Mesenchymal stem cell (in vitro differentiated cells and primary cell): ENCODE results near the gene ZNF639.
A peak's percentile ranks its signal among the peaks of the same experiment; 100 is the strongest.

ENCODE experiments used
- DNase-seq: peaks from one replicate; pipeline ENCODE4 v3.0.0-alpha.2; 2013
- H2AFZ ChIP-seq: one replicate; pipeline ENCODE4 v1.6.1; 2013; ENCODE audit warnings: low read depth, mild to moderate bottlenecking, control low read depth, inconsistent platforms, low read length, moderate library complexity
- H2AK5ac ChIP-seq: 2 replicates; pipeline ENCODE4 v1.6.1; 2013; ENCODE audit warnings: low read length, moderate library complexity, mild to moderate bottlenecking, inconsistent platforms; ENCODE audit not compliant: severe bottlenecking
- H2BK120ac ChIP-seq: one replicate; pipeline ENCODE4 v1.6.1; 2013; ENCODE audit warnings: low read depth, mild to moderate bottlenecking, inconsistent platforms, low read length, moderate library complexity
- H2BK12ac ChIP-seq, 2 experiments: one replicate each; pipeline ENCODE4 v1.6.1; 2013; ENCODE audit warnings: inconsistent platforms in 2 of 2, low read length in 2 of 2, mild to moderate bottlenecking in 2 of 2, moderate library complexity in 2 of 2, control low read depth in 1 of 2
- H2BK15ac ChIP-seq: one replicate; pipeline ENCODE4 v1.6.1; 2013; ENCODE audit warnings: mild to moderate bottlenecking, low read depth, inconsistent platforms; ENCODE audit not compliant: poor library complexity, severe bottlenecking
- H2BK5ac ChIP-seq: 2 replicates; pipeline ENCODE4 v1.6.1; 2013; ENCODE audit warnings: low read depth, mild to moderate bottlenecking, low read length, control low read depth, inconsistent platforms; ENCODE audit not compliant: poor library complexity, severe bottlenecking
- H3K14ac ChIP-seq, 2 experiments: one replicate each; pipeline ENCODE4 v1.6.1; 2013; ENCODE audit warnings: inconsistent platforms in 2 of 2, low read length in 2 of 2, control low read depth in 1 of 2, mild to moderate bottlenecking in 1 of 2, moderate library complexity in 1 of 2
- H3K18ac ChIP-seq, 2 experiments: one replicate each; pipeline ENCODE4 v1.6.1; 2013; ENCODE audit warnings: inconsistent platforms in 2 of 2, low read length in 2 of 2, control low read depth in 1 of 2, low read depth in 1 of 2, mild to moderate bottlenecking in 1 of 2
- H3K23ac ChIP-seq, 2 experiments: one replicate each; pipeline ENCODE4 v1.6.1; 2013; ENCODE audit warnings: inconsistent platforms in 2 of 2, low read length in 2 of 2, mild to moderate bottlenecking in 2 of 2, moderate library complexity in 2 of 2, control low read depth in 1 of 2
- H3K27ac ChIP-seq: 2 replicates; pipeline ENCODE4 v1.5.1; 2013; ENCODE audit warnings: mild to moderate bottlenecking, moderate library complexity, low read length, control low read depth, inconsistent platforms; ENCODE audit not compliant: poor library complexity, severe bottlenecking
- H3K27me3 ChIP-seq, 2 experiments: 2 replicates each; pipeline versions ENCODE4 v1.6.1 to v1.7.0; 2013; ENCODE audit warnings: low read length in 2 of 2, mild to moderate bottlenecking in 2 of 2, moderate library complexity in 2 of 2, control low read depth in 1 of 2, inconsistent platforms in 1 of 2; ENCODE audit not compliant: control insufficient read depth in 1 of 2, insufficient read depth in 1 of 2
- H3K36me3 ChIP-seq, 2 experiments: 2 replicates each; pipeline versions ENCODE4 v1.6.1 to v1.7.0; 2013; ENCODE audit warnings: low read length in 2 of 2, control low read depth in 1 of 2, inconsistent platforms in 1 of 2, low read depth in 1 of 2, mild to moderate bottlenecking in 1 of 2; ENCODE audit not compliant: insufficient read depth in 2 of 2, control insufficient read depth in 1 of 2
- H3K4ac ChIP-seq, 2 experiments: one replicate each; pipeline ENCODE4 v1.6.1; 2013; ENCODE audit warnings: inconsistent platforms in 2 of 2, low read length in 2 of 2, mild to moderate bottlenecking in 2 of 2, moderate library complexity in 2 of 2, control low read depth in 1 of 2, low read depth in 1 of 2
- H3K4me1 ChIP-seq: 2 replicates; pipeline ENCODE4 v1.6.1; 2013; ENCODE audit warnings: low read depth, low read length, control low read depth; ENCODE audit not compliant: control insufficient read depth, insufficient read depth
- H3K4me2 ChIP-seq: 2 replicates; pipeline ENCODE4 v1.6.1; 2013; ENCODE audit warnings: low read length, mild to moderate bottlenecking, inconsistent platforms; ENCODE audit not compliant: poor library complexity, severe bottlenecking
- H3K4me3 ChIP-seq, 2 experiments: 2 replicates each; pipeline versions ENCODE4 v1.5.1 to v1.7.0; 2013; ENCODE audit warnings: low read length in 2 of 2, mild to moderate bottlenecking in 2 of 2, control low read depth in 1 of 2, low read depth in 1 of 2; ENCODE audit not compliant: insufficient read depth in 1 of 2
- H3K79me1 ChIP-seq: replicated peaks from 2 replicates; pipeline ENCODE4 v1.6.1; 2013; ENCODE audit warnings: mild to moderate bottlenecking, control low read depth, low read length, inconsistent platforms; ENCODE audit not compliant: poor library complexity, severe bottlenecking
- H3K9ac ChIP-seq: 2 replicates; pipeline ENCODE4 v1.7.0; 2013; ENCODE audit warnings: mild to moderate bottlenecking, low read length, moderate library complexity
- H3K9me3 ChIP-seq: 2 replicates; pipeline ENCODE4 v1.7.0; 2013; ENCODE audit warnings: mild to moderate bottlenecking, low read length; ENCODE audit not compliant: control insufficient read depth
- H4K8ac ChIP-seq: one replicate; pipeline ENCODE4 v1.6.1; 2013; ENCODE audit warnings: inconsistent platforms, mild to moderate bottlenecking, low read length, moderate library complexity
- H4K91ac ChIP-seq: one replicate; pipeline ENCODE4 v1.6.1; 2013; ENCODE audit warnings: mild to moderate bottlenecking, low read length, inconsistent platforms
- WGBS: methylation state at CpG from one replicate; pipeline ENCODE4 v1.1.7; 2013; ENCODE audit warnings: mixed read lengths; 5-methylcytosine and 5-hydroxymethylcytosine counted together

The ZNF639 gene

DNA sequence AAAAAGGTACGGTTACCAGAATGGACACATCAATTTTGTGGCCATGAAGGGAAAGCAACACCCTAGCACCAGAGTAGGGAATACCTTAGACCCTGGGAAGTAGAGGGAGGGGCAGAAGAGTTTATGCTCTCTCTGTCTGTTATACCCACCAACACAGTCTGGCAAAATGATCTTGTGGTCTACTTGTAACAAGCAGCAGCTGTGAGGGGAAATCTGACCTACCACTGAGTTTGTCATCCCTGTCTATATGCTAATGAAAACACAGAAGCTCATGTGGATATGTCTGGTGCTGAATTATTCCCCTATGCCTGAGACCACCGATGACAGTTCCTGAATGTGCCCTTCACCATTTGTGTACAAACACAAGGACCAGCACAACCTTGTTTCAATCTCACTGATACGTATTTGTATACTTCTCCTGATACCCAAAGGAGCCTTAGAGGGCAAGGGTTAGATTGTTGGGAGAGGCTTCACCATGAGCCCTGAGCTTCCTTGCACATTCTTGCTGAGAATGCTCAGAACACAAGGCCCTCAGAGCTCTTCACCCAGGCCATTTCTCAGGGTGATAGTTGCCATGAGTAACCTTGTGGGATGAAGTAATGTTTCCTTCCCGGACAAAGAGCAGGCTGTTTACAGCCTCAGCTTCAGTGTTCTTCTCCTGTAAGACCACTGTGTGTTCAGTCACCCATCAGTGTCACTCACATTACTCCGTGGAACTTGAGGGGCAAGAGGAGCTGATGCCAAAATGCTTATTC lies 24.7 kb upstream of the ZNF639 start:
- Histone ChIP-seq H4K8ac (peak overlapping the region; percentile 45), H3K9me3 (no peaks in the 10 kb centered on the region), H3K27ac (no peak overlapping the region), H2BK120ac (no peak overlapping the region), H2AK5ac (no peak overlapping the region), H3K18ac (no peak overlapping the region), H3K9ac (no peak overlapping the region), H2BK5ac (no peak overlapping the region), H2BK12ac (no peak overlapping the region), H2BK15ac (no peak overlapping the region), H2AFZ (no peak overlapping the region), H3K4me1 (no peaks in the 10 kb centered on the region), H3K14ac (no peak overlapping the region), H4K91ac (no peak overlapping the region), H3K23ac (no peak overlapping the region), H3K4me2 (no peak overlapping the region), H3K4ac (no peak overlapping the region), H3K27me3 (peaks cover 0 to 17% of the 10 kb centered on the region in 2 experiments), H3K36me3 (no peaks in the 10 kb centered on the region), H3K79me1 (no peaks in the 10 kb centered on the region), H3K4me3 (no peak overlapping the region)
- DNase-seq: peak; percentile 55
- 84% methylated on average over 4 of the region's 5 CpGs for WGBS

DNA sequence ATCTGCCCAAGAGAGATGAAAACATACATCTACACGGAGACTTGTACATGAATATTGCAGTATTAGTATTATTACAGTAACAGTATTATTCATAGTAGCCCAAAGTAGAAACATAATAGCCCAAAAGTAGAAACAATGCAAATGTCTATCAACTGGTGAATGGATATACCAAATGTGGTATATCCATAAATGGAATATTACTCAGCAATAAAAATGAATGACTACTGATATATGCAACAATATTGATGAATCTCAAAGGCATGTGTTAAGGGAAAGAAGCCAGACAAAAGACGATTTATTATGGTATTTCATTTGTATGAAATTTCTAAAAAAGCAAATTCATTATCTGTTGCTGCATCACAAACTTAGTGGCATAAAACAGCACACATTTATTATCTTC lies 23.5 kb upstream of the ZNF639 start:
- Histone ChIP-seq H3K14ac (no peak overlapping the region), H3K23ac (no peak overlapping the region), H3K36me3 (no peaks in the 10 kb centered on the region)

DNA sequence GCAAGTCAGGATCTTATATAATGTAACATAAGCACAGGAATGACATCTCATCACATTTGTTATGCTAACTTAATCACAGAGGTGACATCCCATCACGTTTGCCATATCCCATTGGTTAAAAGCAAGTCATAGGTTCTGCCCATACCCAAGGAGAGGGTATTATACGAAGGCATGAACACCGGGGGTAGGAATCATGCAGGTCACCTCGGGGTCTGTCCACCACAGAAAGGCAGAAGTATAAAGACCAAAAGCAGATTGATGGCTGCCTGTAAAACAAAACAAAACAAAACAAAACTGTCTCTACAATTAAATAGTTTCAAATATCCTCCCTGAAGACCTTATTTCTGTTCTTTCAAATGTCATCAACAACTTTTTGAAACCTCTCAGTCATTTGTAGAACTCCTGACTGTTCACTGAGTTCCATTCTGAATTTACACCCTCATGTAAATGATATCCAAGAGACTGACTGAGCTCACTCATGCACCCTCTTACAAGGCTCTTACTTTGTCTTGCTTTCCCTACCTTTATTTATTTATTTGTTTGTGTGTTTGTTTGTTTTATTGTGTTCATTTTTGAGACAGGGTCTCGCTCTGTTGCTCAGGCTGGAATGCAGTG lies 22.7 kb upstream of the ZNF639 start:
- no peak overlapping the region for H3K18ac ChIP-seq
- no peaks in the 10 kb centered on the region for H3K36me3 ChIP-seq
- no peaks in the 10 kb centered on the region for H3K79me1 ChIP-seq
- H3K27me3 ChIP-seq: peaks cover 0 to 11% of the 10 kb centered on the region in 2 experiments
- H2AK5ac ChIP-seq: no peak overlapping the region
- 93% methylated on average over 5 of the region's 5 CpGs for WGBS
- no peak overlapping the region for H2BK15ac ChIP-seq
- no peak overlapping the region for H3K14ac ChIP-seq
- H3K9me3 ChIP-seq: no peaks in the 10 kb centered on the region
- no peak overlapping the region for H3K4me2 ChIP-seq
- no peak overlapping the region for H2BK12ac ChIP-seq
- H2AFZ ChIP-seq: no peak overlapping the region
- H3K27ac ChIP-seq: no peak overlapping the region
- H3K4me1 ChIP-seq: no peaks in the 10 kb centered on the region
- no peak overlapping the region for H3K23ac ChIP-seq
- no peak overlapping the region for H4K8ac ChIP-seq
- H3K9ac ChIP-seq: no peak overlapping the region
- H2BK5ac ChIP-seq: no peak overlapping the region
- no peak overlapping the region for H3K4ac ChIP-seq
- H4K91ac ChIP-seq: no peak overlapping the region
- DNase-seq: no peak
- H2BK120ac ChIP-seq: no peak overlapping the region
- H3K4me3 ChIP-seq: no peak overlapping the region

More for the DNA sequence above, 23.5 kb upstream of the ZNF639 start:
- no peak overlapping the region for H2BK12ac ChIP-seq
- no peak overlapping the region for H4K8ac ChIP-seq
- H3K18ac ChIP-seq: no peak overlapping the region
- no peaks in the 10 kb centered on the region for H3K9me3 ChIP-seq
- no CpG with 5 or more reads among the region's 2 CpGs for WGBS
- H2BK120ac ChIP-seq: no peak overlapping the region
- peaks cover 0 to 11% of the 10 kb centered on the region in 2 experiments for H3K27me3 ChIP-seq
- H3K79me1 ChIP-seq: no peaks in the 10 kb centered on the region
- H4K91ac ChIP-seq: no peak overlapping the region
- H2BK5ac ChIP-seq: no peak overlapping the region
- no peak overlapping the region for H3K9ac ChIP-seq
- no peak for DNase-seq
- no peak overlapping the region for H2AFZ ChIP-seq
- no peak overlapping the region for H3K27ac ChIP-seq
- H2AK5ac ChIP-seq: no peak overlapping the region
- no peak overlapping the region for H2BK15ac ChIP-seq
- H3K4me2 ChIP-seq: no peak overlapping the region
- H3K4ac ChIP-seq: no peak overlapping the region
- no peaks in the 10 kb centered on the region for H3K4me1 ChIP-seq
- no peak overlapping the region for H3K4me3 ChIP-seq

DNA sequence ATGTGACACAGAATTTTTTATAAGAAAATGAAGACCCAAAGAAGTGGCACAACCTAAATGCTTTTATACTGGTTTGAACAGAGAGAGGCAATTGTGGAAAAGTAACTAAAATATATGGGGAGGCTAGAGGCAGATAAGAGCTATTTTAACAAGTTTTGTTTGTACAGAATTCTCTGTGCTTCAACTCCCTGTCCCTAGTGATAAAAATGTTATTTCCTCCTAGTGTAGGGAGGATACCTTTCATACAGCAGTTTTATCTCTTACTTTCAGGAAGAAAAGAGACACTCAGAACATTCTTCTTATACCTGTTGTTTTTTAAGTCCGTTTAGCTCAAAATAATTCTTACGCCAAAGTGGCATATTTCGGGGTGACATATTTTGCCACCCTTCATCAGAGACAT lies 21.2 kb upstream of the ZNF639 start:
- H3K4ac ChIP-seq: no peak overlapping the region
- no peaks in the 10 kb centered on the region for H3K9me3 ChIP-seq
- no peak overlapping the region for H4K8ac ChIP-seq
- H3K4me3 ChIP-seq: no peak overlapping the region
- H3K9ac ChIP-seq: no peak overlapping the region
- no peak overlapping the region for H2AK5ac ChIP-seq
- H3K4me2 ChIP-seq: no peak overlapping the region
- peaks cover 0 to 8% of the 10 kb centered on the region in 2 experiments for H3K27me3 ChIP-seq
- no peak for DNase-seq
- no peak overlapping the region for H3K27ac ChIP-seq
- H3K18ac ChIP-seq: no peak overlapping the region
- no peaks in the 10 kb centered on the region for H3K4me1 ChIP-seq
- H2BK15ac ChIP-seq: no peak overlapping the region
- H3K23ac ChIP-seq: no peak overlapping the region
- H3K14ac ChIP-seq: no peak overlapping the region
- WGBS: no CpG with 5 or more reads among the region's 3 CpGs
- no peak overlapping the region for H2AFZ ChIP-seq
- no peaks in the 10 kb centered on the region for H3K36me3 ChIP-seq
- no peak overlapping the region for H2BK5ac ChIP-seq
- no peak overlapping the region for H2BK120ac ChIP-seq
- no peak overlapping the region for H2BK12ac ChIP-seq
- no peak overlapping the region for H4K91ac ChIP-seq
- H3K79me1 ChIP-seq: no peaks in the 10 kb centered on the region
